ENCODE data around the gene ZNF770. TPM values are rescaled to one million over a fixed set of nuclear protein-coding genes. Genes with fewer than 3 reads are reported as not detected.

Gene ZNF770
- polyA plus RNA-seq, 1 donor (not counting 4 experiments of a cell fraction or from before 2014, with no cell fraction given): 35.9 TPM

DNA sequence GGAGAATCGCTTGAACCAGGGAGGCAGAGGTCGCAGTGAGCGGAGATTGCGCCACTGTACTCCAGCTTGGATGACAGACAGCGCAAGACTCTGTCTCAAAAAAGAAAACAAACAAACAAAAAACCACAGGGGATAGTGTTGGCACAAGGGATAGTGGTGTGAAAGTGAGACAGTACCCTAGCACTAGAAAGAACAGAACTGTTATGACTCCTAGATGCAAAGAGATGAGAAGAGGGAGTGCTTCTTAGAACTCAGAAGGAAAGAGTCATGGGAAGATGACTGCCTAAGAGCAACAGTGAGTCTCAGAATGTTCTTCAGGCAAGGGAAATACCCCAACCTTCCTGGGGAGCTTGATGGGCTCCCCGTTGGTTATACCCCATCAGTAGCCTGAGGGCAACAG, 17.8 kb upstream of the ZNF770 start:
- H3K4me3 ChIP-seq (ENCODE audit: control insufficient read depth in 2 of 3, extremely low read depth in 1 of 3, insufficient read depth in 2 of 3, low read depth in 1 of 3, low read length in 3 of 3): no peak overlapping the region
- H3K79me2 ChIP-seq (ENCODE audit: control insufficient read depth, insufficient read depth, low read length): no peaks in the 10 kb centered on the region
- no peaks in the 10 kb centered on the region for H3K36me3 ChIP-seq (ENCODE audit: control insufficient read depth in 2 of 2, extremely low read depth in 1 of 2, insufficient read depth in 2 of 2, low read length in 2 of 2)
- dilution Hi-C loops (cut with MboI; ENCODE audit: extremely low pct_ligation_motif_present, low sequenced_read_pairs): no loop called here
- no peaks in the 10 kb centered on the region for H3K27me3 ChIP-seq (ENCODE audit: control insufficient read depth, extremely low read depth, insufficient read depth, low read length)
- H3K4me1 ChIP-seq (ENCODE audit: control insufficient read depth, extremely low read depth, insufficient read depth, low read length): no peaks in the 10 kb centered on the region
- H3K27ac ChIP-seq (ENCODE audit: control insufficient read depth, insufficient read depth, low read length): no peak overlapping the region
- no peak for DNase-seq (ENCODE audit: low read depth, low spot score)
- no peak overlapping the region for H3K4me2 ChIP-seq (ENCODE audit: control insufficient read depth, extremely low read depth, insufficient read depth, low read depth, low read length)
- no peaks in the 10 kb centered on the region for H4K20me1 ChIP-seq (ENCODE audit: control insufficient read depth, extremely low read depth, insufficient read depth, low read length)
- no peaks in the 10 kb centered on the region for H3K9me3 ChIP-seq (ENCODE audit: control insufficient read depth, low read depth, low read length)
- no peak overlapping the region for H3K9ac ChIP-seq (ENCODE audit: control insufficient read depth, extremely low read depth, insufficient read depth, low read length)
- no peak overlapping the region for H2AFZ ChIP-seq (ENCODE audit: control insufficient read depth, low read length)
- no peaks in the 10 kb centered on the region for H3K9me1 ChIP-seq (ENCODE audit: control insufficient read depth, extremely low read depth, insufficient read depth, low read length)
- no peak for FAIRE-seq
- TF ChIP-seq EZH2 (IDR thresholded peaks at IDR 0.05; ENCODE audit: low read length) (no peak), CTCF (optimal IDR thresholded peaks at IDR 0.05 in 1 of 3, IDR thresholded peaks at IDR 0.05 in 1 of 3, conservative IDR thresholded peaks at IDR 0.05 in 1 of 3; ENCODE audit: extremely low read depth in 1 of 3, insufficient read depth in 2 of 3, low read length in 3 of 3) (no peak)

DNA sequence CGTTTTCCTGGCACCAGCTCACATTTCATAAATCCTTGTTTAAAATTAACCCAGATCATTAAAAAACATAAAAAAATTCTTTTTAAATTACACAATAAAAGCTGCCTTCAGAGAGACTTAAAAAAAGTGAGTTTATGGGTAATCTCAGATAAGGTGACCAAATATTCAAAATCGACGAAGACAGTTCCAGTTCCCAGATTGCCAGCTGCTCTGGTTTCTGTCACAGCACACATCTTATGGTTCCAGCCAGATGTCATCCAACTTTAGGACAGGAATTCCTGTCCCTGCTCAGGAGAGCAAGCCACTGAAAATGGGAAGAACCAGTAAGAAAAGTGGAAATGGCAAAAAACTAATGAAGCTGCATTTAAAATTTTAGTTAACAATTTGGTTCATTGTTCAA, 15.8 kb upstream of the ZNF770 start:
- Histone ChIP-seq H3K4me3 (ENCODE audit: control insufficient read depth in 2 of 3, extremely low read depth in 1 of 3, insufficient read depth in 2 of 3, low read depth in 1 of 3, low read length in 3 of 3) (no peak overlapping the region), H3K27me3 (ENCODE audit: control insufficient read depth, extremely low read depth, insufficient read depth, low read length) (no peaks in the 10 kb centered on the region), H3K79me2 (ENCODE audit: control insufficient read depth, insufficient read depth, low read length) (no peaks in the 10 kb centered on the region), H3K9me1 (ENCODE audit: control insufficient read depth, extremely low read depth, insufficient read depth, low read length) (no peaks in the 10 kb centered on the region), H3K36me3 (ENCODE audit: control insufficient read depth in 2 of 2, extremely low read depth in 1 of 2, insufficient read depth in 2 of 2, low read length in 2 of 2) (no peaks in the 10 kb centered on the region), H2AFZ (ENCODE audit: control insufficient read depth, low read length) (no peak overlapping the region), H3K27ac (ENCODE audit: control insufficient read depth, insufficient read depth, low read length) (no peak overlapping the region), H3K4me1 (ENCODE audit: control insufficient read depth, extremely low read depth, insufficient read depth, low read length) (peaks cover 3% of the 10 kb centered on the region), H3K4me2 (ENCODE audit: control insufficient read depth, extremely low read depth, insufficient read depth, low read depth, low read length) (no peak overlapping the region), H4K20me1 (ENCODE audit: control insufficient read depth, extremely low read depth, insufficient read depth, low read length) (no peaks in the 10 kb centered on the region), H3K9me3 (ENCODE audit: control insufficient read depth, low read depth, low read length) (no peaks in the 10 kb centered on the region), H3K9ac (ENCODE audit: control insufficient read depth, extremely low read depth, insufficient read depth, low read length) (no peak overlapping the region)
- no peak for DNase-seq (ENCODE audit: low read depth, low spot score)
- FAIRE-seq: no peak
- TF ChIP-seq CTCF (optimal IDR thresholded peaks at IDR 0.05 in 1 of 3, IDR thresholded peaks at IDR 0.05 in 1 of 3, conservative IDR thresholded peaks at IDR 0.05 in 1 of 3; ENCODE audit: extremely low read depth in 1 of 3, insufficient read depth in 2 of 3, low read length in 3 of 3) (no peak), EZH2 (IDR thresholded peaks at IDR 0.05; ENCODE audit: low read length) (no peak)
- dilution Hi-C loops (cut with MboI; ENCODE audit: extremely low pct_ligation_motif_present, low sequenced_read_pairs): no loop called here

Data from keratinocyte (primary cell).